ENCODE results near the gene MPND.

The MPND gene

DNA sequence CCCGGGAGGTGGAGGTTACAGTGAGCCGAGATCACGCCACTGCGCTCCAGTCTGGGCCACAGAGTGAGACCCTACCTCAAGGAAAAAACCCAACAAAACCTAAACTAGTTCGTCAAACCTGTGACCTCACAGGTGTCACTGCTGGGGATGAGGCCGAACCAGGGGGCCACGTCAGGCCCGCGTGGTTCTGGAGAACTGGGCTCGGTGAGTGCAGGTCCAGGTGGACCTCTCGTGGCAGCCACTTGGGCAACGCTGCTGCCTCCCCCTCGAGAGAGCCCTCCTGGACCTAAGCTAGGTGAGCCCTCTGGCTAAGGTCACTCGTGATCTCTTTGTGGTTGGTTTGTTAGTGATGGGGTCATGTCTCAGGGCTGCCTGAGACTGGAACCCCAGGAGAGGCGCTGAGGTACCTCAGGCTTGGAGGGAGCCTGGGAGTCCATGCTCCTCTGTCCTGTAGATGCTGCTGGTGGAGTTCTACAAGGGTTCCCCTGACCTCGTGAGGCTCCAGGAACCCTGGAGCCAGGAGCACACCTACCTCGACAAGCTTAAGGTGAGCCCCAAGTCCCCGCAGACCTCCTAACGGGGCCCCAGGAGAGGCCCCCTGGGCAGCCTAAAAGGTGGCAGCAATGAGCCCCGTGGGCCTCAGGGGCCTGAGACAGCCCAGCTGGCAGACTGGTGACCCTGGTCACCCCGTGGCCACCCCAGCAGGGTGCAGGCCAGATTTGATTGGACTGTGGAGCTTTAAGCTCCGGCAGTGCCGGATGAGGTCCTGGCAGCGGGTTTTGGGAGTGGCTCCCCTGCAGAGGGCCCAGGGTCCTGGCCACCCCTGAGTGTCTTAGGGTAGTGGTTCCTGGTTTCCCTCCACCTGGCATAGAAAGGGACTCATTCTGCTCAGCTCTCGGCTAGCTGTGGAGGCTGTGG is 15.6 kb downstream of the MPND start:
- TF ChIP-seq, protein P1, sequence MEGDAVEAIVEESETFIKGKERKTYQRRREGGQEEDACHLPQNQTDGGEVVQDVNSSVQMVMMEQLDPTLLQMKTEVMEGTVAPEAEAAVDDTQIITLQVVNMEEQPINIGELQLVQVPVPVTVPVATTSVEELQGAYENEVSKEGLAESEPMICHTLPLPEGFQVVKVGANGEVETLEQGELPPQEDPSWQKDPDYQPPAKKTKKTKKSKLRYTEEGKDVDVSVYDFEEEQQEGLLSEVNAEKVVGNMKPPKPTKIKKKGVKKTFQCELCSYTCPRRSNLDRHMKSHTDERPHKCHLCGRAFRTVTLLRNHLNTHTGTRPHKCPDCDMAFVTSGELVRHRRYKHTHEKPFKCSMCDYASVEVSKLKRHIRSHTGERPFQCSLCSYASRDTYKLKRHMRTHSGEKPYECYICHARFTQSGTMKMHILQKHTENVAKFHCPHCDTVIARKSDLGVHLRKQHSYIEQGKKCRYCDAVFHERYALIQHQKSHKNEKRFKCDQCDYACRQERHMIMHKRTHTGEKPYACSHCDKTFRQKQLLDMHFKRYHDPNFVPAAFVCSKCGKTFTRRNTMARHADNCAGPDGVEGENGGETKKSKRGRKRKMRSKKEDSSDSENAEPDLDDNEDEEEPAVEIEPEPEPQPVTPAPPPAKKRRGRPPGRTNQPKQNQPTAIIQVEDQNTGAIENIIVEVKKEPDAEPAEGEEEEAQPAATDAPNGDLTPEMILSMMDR (IDR thresholded peaks at IDR 0.05; ENCODE audit: insufficient read depth, low read depth, low read length, missing control alignments) = no peak

DNA sequence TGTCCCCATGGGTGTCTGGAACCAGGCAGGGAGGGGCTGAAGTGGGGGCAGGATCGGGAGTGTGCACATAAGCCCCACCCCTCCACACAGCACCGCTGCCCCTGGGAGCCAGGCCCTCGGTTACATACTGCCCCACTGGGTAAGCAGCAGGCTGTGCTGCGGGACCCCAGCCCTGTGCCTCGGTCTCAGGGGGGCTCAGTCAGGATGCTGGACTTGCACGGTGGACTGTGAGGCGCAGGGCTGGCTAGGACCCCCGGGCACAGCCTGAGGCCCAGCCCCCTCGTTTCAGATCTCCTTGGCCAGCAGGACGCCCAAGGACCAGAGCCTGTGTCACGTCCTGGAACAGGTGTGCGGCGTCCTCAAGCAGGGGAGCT is 16.3 kb downstream of the MPND start:
- TF ChIP-seq, protein P1 (IDR thresholded peaks at IDR 0.05; ENCODE audit: insufficient read depth, low read depth, low read length, missing control alignments) = no peak
- DNase-seq (ENCODE audit: low read depth) = no peak
- H3K4me3 ChIP-seq (ENCODE audit: low read depth, low read length) = no peak overlapping the region

More for the DNA sequence above, 15.6 kb downstream of the MPND start:
- no peak overlapping the region for H3K4me3 ChIP-seq (ENCODE audit: low read depth, low read length)
- DNase-seq (ENCODE audit: low read depth) = no peak

DNA sequence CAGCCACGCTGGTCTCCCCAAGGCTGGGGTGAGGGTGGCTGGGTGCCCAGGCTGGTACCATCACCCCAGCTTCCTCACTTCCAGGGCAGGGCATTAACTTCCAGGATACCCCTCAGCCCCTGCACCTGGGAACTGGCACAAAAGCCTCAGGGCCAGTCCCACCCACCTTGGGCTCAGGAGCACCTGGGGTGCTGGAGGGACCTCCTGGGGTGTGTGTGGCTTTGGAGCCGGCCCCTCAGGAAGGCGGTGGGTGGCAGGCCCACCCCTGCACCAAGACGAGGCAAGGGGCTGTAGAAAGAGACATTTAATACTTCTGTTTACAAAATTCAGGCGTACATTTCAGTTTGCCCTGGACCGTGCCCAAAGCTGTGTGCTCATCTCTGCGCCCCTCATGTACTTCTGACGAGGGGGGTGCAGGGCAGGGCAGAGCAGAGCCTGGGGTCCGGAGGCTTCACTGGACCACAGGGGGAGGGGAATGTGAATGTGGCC is 16.8 kb downstream of the MPND start:
- no peak for DNase-seq (ENCODE audit: low read depth)
- TF ChIP-seq, protein P1 (IDR thresholded peaks at IDR 0.05; ENCODE audit: insufficient read depth, low read depth, low read length, missing control alignments) = no peak
- H3K4me3 ChIP-seq (ENCODE audit: low read depth, low read length) = no peak overlapping the region

DNA sequence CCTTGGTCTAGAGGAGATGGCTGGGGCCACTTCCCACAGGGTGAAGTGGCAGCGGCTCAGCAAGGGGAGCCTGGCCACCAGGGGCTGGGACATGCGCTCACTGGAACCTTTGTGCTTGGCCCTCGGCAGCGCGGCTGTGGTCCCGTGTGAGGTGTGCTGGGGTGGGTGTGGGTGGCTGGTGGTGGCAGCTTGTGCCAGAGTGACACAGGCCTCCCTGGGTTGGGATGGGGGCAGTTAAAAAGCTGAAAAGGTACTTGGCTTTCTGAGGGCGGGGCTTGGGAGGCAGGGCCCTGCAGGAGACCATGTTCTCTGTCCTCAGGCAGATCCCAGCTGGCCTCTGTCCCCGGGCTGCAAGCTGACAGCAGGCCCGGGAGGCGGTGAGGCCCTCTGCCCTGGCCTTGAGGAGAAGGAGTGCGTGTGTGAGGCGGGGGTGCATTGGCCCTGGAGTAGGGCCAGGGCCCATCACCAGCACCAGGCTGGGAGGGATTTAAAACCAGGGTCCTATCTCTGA is 17.3 kb downstream of the MPND start:
- H3K4me3 ChIP-seq (ENCODE audit: low read depth, low read length) = no peak overlapping the region
- DNase-seq (ENCODE audit: low read depth) = no peak
- TF ChIP-seq, protein P1 (IDR thresholded peaks at IDR 0.05; ENCODE audit: insufficient read depth, low read depth, low read length, missing control alignments) = no peak

DNA sequence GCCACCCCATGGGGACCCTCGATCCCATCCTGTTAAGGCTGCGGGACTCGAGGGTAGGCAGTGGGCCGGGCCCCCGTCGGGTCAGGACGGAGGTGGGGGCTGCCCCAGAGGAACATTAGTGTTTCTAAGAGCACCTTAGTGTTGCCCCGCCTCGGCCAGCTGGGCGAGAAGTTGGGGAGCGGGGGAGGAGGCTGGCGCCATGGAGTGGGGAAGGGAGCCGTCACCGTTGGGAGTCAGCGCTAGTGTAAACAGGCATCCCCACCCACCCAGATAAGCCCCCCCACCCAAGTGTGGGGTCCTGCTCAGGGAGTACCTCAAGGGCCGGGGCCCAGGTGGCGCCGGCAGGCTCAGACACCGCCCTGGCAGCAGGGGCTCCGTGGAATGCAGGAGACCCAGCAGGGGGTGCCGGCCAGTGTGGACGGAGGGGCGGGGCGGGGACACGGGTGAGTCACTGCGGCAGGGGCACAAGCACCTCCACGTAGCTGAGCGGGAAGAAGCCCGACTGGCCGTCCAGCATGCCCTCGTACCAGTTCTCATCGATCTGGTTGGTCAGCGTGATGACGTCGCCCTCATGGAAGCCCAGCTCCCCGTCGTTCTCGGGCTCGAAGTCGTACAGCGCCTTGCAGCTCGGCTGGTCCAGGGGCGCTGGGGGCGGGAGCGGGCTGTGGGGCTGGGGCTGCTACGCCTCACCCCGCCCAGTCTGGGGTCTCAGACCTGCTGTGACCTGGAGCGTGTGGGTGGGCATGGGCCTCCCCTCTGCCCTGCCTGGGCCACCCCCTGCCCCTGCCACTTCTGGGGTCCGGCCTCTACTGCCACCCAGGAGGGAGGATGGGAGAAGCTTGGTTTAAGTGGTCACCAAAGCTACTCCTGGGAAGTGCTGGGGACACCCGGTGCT is 18.0 kb downstream of the MPND start:
- no peak overlapping the region for H3K4me3 ChIP-seq (ENCODE audit: low read depth, low read length)
- DNase-seq (ENCODE audit: low read depth) = no peak
- TF ChIP-seq, protein P1 (IDR thresholded peaks at IDR 0.05; ENCODE audit: insufficient read depth, low read depth, low read length, missing control alignments) = no peak

DNA sequence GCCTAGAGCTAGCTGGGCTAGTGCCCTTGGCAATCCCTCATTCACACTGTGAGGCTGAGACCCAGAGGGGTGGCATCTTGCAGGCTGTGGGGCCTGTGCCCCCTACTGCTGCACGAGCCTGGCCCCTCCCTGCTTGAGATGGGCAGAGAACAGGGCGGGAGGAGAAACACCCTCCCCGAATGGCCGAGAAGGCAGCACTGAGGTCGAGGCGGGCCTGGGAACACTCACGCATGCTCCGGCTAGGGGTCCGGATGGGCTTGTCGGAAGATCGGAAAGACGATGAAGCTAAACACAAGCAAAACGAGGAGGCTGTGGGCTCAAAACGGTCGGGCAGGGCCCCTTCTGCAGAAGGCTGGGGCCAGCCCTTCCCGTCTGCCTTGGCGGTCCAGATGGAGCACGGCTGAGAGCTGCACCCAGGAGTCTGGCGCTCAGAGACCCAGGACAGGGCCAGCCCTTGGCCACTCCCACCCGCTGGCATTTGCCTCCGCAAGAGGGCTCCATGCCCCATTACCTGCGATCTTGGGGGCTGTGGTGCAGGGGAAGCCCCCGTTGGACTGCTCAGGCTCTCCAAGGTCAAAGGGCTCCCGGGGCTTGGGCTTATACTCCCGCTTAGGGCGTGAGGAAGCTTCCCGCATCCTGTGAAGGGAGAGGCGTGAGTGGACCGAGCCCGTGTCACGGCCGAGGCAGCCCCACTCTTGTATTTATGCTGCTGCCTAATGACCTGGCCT is 18.9 kb downstream of the MPND start:
- TF ChIP-seq, protein P1 (IDR thresholded peaks at IDR 0.05; ENCODE audit: insufficient read depth, low read depth, low read length, missing control alignments) = no peak
- DNase-seq (ENCODE audit: low read depth) = no peak
- H3K4me3 ChIP-seq (ENCODE audit: low read depth, low read length) = no peak overlapping the region
